WI38 (cell line): ENCODE results near the gene ANKK1.

ENCODE experiments used
- H3K4me3 ChIP-seq: 2 replicates; pipeline ENCODE4 v1.5.1; 2011; ENCODE audit warnings: low read depth, mild to moderate bottlenecking, control low read depth, low read length
- CTCF ChIP-seq: IDR thresholded peaks from 2 replicates; pipeline ENCODE4 v1.5.1; 2012; ENCODE audit warnings: low read depth, mild to moderate bottlenecking, control low read depth, low read length

ANKK1 gene

DNA sequence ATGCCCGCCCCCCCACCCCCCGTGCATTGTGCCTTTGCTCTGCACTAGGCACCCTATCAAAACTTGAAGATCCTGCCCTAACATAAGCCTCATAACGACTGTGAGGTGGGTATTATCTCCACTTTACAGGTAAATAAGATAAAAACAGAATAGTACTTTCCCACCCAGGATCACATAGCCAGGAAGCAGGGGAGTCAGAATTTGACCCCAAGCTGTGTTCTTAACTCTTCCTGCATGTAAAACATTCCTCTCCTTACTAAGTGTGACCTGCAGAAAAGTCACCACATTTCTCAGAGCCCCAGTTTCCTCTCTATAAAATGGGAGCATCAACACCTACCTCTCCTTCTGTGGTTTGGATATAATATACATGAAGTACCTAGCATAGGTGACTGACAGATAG is 18.2 kb upstream of the ANKK1 start:
- no peak overlapping the region for H3K4me3 ChIP-seq
- no peak for TF ChIP-seq CTCF

- TF ChIP-seq CTCF, result no peak
- H3K4me3 ChIP-seq, result no peak overlapping the region
Observed at GRCh38 chr11:113370634-113371033, 16.9 kb upstream of the ANKK1 start.

- H3K4me3 ChIP-seq, result no peak overlapping the region
- TF ChIP-seq CTCF, result no peak
Observed at GRCh38 chr11:113372309-113372708, 15.3 kb upstream of the ANKK1 start.

DNA sequence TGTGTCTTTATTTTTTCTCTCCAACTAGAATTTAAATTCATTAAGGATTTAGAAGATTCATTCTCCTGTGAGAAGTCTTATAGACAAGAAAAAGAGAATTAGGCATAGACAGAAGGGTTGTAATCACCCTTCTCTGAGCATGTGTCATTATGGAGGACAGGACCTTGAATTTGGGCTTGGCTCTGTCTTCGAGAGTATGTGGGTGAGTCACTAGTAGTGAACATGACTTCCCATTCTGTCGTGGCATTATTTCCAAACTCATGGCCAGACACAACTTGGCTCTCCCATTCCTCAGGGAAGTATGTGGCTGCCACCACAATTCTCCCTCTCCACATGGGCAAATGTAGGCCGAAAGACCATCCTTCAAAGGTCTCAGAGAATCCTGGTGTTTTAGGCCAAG is 14.3 kb upstream of the ANKK1 start:
- H3K4me3 ChIP-seq, result no peak overlapping the region
- no peak for TF ChIP-seq CTCF

DNA sequence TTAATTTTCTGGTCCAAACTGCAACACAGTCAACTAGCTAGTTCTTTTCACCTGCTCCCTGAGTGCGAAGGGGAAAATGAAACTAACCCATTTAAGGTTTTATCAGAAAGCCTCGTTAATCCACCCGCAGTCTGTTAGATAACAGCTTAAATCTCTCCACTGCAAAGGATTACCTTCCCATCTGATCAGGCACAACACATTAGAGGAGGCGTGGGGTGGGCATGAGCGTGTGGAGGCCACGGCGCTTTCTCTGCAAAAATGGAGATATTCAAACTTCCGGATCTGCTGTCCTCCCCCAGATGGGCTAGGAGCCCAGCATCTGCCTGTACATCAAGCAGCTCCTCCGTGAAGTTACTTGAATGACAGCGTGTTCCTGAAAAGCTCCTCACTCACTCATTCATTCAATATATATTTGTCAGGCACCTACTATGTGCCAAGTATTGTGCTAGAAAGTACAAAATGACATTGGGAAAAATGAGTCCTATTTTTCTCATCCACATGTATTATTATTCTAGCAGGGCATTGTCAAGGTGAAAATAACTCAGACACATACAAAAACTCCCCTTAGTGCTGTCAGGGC is 13.5 kb upstream of the ANKK1 start:
- TF ChIP-seq CTCF, result no peak

GRCh38 chr11:113375402-113375801 is 12.2 kb upstream of the ANKK1 start:
- TF ChIP-seq CTCF, result no peak
- H3K4me3 ChIP-seq, result no peak overlapping the region

More for the DNA sequence above, 13.5 kb upstream of the ANKK1 start:
- H3K4me3 ChIP-seq, result no peak overlapping the region

- H3K4me3 ChIP-seq, result no peak overlapping the region
- TF ChIP-seq CTCF, result no peak
Observed at GRCh38 chr11:113376156-113376555, 11.4 kb upstream of the ANKK1 start.
